GF-D8 (cell line): ENCODE results near the gene ACRBP.
"Not testable (repeated sequence)": the region's sequence is repeated elsewhere in the genome, so short reads cannot be mapped to it uniquely, and the experiment has no call there.

Experiments used
- DNase-seq: peaks from one replicate; lab custom pipeline; 2025; lab: John Stamatoyannopoulos, UW

The ACRBP gene

DNA sequence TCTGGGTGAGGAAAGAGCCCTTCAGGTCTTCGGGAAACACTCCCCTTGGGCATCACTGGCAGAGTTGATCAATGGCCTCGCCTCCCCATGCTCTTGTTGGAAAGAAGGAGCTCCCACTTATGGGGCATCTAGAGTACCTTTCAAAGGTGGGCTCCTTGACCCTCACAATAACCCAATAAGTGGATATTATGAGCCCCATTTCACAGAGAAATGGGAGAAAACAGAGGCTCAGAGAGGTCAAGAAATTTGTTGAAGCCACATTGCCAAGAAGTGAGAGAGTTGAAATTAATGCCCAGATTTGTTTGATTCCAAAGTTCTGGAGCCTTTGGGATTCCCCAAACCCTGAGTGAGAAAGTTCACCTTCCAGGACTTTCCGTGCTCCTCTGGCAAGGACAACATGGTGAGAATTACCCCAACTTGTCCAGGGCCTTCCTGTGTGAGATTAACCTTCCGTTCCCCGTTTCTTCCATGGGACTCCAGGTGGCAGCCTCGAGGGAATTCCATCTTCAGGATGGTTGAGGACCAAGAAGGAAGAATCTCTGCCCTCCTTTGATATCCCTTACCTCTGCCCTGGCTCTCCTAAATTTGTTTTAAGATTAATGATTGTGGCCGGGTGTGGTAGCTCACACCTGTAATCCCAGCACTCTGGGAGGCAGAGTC is 32.6 kb downstream of the ACRBP start:
- no peak for DNase-seq

- peak; percentile 97 for DNase-seq
Observed at GRCh38 chr12:6613776-6614512, 33.3 kb downstream of the ACRBP start.

DNA sequence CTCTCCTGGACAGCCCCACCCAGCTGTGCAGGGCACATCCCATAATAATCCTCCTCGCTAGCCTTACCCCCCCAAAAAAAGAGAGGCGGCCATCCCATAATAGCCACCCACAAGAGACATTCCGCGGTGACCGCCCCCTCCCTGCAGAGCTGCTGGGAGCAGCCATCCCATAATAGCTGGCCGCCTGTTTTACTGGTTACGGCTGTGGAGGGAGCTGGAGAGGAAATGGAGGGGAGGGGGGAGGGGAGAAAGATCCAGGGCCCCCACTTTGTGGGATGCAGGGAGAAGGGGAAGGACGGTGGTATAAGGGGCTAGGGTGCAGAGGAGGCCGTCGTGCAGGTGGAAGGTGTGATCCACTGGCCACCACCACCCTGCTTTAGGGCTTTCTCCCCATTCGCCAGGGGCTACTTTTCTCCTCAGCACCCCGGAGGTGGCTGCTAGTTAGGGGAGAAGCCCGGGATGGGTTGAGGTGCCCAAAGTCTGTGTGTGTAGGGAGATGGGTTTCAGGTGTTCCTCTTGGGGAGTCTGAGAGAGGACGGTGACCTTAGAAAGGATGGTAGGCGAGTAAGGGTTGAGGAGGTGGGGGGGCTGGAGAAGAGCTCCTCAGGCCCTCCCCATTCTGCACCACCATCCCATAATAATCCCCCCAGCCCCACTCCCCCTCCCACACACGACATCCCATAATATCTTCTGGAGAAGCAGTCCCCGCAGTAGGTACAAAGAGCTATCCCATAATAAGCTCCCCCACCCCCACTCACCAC is 34.0 kb downstream of the ACRBP start:
- peak; percentile 91 for DNase-seq

DNA sequence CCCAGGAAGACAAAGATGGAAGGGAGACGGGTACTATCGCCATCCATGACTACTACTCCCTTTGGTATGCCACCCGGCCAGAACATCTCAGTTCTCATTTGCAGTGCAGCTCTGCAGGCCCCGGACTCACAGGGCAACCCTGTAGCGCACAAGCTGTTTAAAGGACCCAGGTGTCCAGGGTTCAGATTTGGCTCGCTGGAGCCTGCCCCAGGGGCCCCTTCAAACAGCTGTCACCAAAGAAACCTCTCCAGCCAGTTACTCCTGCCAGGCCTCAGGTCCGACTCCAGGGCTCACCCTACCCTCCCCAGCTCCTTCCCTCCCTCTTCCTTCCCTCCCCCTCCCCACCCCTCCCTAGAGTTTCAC is 34.6 kb downstream of the ACRBP start:
- no peak for DNase-seq

DNA sequence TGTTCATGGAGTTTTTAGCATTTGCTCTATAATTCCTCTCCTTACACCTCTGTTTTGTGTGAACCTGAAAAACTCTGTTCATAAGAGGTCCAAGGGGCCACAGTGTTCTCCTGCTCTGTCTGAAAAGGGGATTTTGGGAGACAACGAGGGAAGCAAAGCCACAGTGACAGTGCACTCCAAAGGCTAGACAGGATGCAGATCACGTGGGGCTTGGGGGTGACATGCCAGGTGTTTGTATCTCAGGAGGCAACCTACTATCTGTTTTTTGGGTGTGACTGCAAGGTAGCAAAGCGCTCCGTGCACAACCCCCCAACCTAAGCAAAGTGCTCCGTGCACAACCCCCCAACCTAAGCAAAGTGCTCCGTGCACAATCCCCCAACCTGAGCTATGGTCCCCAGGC is 35.0 kb downstream of the ACRBP start:
- DNase-seq = no peak

GRCh38 chr12:6608592-6609281 is 38.5 kb downstream of the ACRBP start:
- DNase-seq = no peak

DNA sequence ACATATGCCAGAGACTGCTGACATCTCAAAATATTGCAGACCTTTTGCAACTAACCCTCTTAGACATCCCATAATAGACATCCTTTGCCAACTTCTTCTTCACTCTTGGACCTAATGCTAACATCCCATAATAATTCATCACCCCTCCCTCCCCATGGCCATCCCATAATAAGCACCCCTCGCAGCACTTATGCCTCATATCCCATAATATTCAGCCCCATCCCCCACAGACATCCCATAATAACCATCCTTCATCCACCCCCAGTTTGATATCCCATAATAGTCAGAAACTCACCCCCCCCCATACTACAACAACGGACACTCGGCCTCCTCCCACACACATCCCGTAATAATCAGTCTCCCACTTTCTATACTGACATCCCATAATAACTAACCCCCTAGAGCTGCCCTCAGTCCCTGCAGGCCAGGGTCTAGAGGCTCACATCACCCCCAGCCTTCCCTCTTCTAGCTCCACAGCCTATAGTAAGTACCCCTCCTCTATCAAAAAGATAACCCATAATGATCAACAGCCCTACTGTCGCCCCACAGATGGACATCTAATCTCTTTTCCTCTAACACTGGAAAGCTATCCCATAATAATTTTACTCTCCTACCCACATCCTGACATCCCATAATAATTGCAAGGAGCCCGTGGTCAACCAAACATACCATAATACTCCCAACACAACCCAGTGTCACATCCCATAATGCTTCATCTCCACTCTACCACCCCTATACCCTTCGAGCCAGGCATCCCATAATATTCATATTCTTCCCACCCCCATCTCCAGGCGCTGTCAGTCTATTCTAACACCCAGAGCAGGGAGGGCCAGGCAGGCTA is 39.3 kb downstream of the ACRBP start:
- DNase-seq = peak; percentile 93

DNA sequence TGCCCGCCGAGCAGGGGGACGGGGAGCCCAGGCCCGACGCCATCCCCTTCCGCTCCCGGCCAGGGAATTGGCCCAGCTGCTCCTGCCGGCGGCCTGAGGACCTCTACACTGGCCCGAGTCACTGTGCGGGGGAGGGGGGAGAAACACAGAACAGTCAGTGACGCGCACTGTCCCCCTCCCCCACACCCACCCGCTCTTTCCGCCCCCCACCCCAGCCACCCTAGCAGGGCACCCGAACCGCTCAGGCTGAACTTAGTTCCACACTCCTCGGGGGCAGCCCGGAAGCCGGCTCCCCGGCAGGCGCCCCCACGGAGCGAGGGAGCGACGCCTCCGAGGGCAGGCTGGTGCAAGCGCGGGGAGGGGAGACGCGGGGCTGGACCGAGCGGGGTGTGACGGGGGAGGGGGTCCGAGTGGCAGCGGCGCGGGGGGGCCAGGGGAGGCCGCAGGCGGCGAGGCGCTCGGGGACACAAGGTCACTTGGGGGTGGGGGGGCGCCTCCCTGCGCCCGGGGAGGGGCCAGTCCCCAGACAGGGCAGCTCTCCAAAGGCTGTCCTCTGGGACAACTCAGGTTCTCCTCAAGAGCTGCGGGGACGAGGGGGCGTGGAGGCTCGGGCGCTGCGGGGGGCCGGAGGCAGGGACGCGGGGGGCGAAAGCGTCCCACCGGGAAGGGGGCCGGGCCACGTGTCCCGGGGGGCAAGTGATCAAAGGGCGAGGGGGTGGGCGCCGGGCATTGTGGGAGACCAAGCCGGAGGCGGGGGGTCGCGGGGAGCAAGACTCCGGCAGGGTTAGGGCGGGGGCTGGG is 40.7 kb downstream of the ACRBP start:
- DNase-seq = peak; percentile 17

DNA sequence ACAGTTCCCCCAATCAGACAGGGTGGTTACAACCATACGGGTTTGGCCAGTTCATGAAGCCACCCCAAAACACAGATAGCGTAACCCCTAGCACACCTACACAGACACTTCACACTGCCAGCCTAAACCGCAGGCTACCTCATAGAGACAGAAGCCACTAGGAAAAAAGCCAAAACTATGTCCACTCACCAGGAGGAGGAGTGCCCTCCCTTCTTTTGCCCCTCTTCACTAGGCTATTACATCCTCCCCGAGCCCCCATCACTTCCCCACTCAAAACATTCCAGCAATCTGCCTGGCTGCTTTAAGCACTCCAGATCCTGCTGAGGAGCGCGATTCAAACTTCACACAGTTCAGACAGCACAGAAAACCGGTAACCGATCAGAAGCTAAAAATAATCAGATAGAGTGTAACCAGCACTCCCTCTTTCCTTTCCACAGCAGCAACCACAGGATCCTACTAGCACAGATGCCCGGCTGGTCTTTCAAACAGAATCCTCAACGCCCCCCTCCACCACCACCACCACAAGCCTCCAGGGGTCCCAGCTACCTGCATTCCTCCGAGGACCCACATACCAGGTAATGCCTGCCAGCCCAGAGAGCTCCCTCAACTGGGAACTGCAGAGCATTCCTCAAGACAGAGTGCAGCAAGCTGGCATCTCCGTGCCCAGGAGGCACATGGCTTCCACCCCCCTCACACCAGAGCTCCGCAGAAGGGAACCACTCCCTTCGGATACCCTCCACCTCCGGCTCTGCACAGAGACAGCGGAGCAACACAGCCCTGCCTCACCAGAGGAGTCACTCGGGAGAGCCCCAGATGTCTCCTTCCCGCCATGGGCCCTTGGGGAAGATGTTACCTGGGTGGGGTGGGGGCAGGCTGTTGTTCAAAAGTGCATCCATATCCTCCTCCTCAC is 41.6 kb downstream of the ACRBP start:
- no peak for DNase-seq

DNA sequence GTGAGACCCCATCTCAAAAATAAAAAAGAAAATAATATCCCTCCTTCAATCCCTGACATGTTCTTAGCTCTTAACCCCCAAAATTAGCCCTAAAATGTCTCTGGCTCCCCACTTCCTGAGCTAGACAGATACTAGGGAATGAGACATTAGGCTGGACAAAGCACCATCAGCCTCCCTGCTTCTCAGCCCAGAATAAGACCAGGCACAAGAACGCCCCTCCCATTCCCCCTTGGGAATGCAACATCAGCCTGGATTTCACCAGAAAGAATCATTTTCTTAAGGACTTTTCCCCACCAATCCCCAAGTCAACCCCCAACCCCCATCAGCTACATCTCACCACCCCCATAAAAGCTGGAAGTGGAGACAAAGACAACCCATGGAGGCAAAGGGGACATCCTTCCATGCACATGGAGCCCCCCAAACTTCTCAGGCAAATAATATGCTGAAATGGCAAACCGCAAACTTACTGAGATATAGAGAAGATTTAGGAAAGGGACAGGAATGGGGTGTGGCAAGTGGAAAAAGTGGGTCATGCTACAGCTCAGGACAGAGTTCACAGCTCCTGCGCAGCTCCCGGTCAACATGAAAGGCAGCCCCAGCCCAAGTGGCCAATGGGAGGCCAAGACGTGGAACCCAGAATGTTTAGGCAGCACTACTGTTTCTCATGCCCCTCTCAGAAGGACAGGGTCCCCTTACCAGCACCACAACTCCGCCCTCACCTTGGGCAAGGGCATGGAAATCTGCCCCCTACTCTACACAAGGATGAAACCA is 42.8 kb downstream of the ACRBP start:
- no peak for DNase-seq

DNA sequence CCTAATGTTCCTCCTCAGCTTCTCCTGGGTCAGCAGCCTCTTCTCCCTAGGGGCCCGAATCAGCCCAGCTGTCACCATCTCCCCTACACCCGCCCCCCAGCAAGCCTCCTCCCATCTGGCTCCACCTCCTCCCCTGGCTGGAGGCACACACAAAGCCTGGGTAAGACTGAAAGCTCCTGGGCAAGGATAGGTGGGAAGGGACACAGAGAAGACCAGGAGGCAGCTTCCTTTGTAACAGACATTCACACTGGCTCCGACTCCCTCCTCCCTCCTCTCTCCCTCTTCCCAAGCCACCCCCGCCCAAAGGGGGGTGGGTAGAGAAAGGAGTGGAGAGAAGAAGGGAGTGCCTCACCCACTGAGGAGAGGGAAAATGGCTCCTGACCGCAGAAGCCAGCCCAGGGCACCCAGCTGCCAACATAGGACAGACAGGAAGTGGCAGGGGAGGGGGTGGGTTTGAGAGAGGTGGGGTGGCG is 44.1 kb downstream of the ACRBP start:
- DNase-seq = peak; percentile 9

DNA sequence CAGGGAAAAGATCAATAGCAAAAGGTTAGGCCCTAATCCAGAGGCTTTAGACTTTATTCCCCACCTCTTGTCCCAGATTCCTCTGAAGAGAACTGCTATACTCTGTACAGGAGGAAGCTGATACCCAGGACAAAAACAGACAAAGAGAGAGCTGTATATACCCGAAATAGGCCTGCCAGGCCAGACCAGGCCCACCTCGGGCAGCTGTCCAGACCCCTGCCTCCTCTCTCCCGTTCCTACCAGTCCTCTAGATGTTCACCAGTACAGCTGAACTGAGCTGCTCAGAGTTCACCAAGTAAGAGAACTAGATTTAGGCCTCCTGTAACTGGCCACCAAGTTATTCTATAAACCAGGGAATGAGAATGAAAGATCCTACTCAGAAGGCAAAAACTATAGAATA is 44.7 kb downstream of the ACRBP start:
- no peak for DNase-seq

DNA sequence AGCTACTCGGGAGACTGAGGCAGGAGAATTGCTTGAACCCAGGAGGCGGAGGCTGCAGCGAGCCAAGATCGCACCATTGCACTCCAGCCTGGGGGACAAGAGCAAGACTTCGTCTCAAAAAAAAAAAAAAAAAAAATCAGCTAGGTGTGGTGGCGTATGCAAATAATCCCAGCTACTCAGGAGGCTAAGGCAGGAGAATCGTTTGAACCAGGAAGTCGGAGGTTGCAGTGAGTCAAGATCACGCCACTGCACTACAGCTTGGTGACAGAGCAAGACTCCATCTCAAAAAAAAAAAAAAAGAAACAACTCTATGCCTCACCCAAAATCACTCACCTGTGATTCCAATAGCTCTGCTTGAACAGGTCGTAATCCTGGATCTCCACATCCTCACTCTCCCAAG is 51.6 kb downstream of the ACRBP start:
- not testable (repeated sequence) for DNase-seq

DNA sequence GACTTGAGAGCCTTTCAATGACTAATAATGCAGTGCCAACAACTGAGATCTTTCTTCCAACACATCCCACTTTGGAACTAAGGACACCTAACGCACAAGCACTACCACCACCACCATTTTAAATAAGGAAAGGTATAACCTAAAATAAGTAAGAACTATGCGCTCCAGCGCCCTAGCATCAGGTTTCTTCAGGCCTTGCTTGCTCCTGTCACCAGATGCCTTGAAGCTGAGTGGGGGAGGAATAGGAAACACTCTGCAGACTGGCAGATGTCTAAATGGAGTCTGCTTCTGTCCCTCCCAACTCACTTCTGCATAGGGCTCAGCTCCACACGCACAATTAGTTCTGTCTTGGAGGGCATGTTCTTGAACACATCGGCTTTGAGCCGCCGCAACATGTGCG is 55.1 kb downstream of the ACRBP start:
- DNase-seq = no peak
